Suprapubic skin (tissue), 4 donors: ENCODE results near the gene AARSD1.
A peak's percentile ranks its signal among the peaks of the same experiment; 100 is the strongest.

Experiments
- CTCF ChIP-seq, 2 donors: fragments of 200-600 bp in 1 of 2; fragments of 450-650 bp in 1 of 2; sonication (generic) in 1 of 2; IDR thresholded peaks; one replicate each; pipeline ENCODE4 v1.5.1; 2016 to 2019; ENCODE audit warnings: antibody characterized with exemption in 2 of 2, mild to moderate bottlenecking in 1 of 2, moderate library complexity in 1 of 2
- POLR2A ChIP-seq, 2 donors: fragments of 450-650 bp; IDR thresholded peaks; one replicate each; pipeline ENCODE4 v1.6.1; 2017; ENCODE audit warnings: antibody characterized with exemption in 2 of 2, mild to moderate bottlenecking in 2 of 2, moderate library complexity in 2 of 2
- POLR2AphosphoS5 ChIP-seq, 3 donors: sonication (generic); formaldehyde crosslinking; IDR thresholded peaks; one replicate each; pipeline ENCODE4 v1.6.1; 2017; ENCODE audit warnings: antibody characterized with exemption in 3 of 3

DNA sequence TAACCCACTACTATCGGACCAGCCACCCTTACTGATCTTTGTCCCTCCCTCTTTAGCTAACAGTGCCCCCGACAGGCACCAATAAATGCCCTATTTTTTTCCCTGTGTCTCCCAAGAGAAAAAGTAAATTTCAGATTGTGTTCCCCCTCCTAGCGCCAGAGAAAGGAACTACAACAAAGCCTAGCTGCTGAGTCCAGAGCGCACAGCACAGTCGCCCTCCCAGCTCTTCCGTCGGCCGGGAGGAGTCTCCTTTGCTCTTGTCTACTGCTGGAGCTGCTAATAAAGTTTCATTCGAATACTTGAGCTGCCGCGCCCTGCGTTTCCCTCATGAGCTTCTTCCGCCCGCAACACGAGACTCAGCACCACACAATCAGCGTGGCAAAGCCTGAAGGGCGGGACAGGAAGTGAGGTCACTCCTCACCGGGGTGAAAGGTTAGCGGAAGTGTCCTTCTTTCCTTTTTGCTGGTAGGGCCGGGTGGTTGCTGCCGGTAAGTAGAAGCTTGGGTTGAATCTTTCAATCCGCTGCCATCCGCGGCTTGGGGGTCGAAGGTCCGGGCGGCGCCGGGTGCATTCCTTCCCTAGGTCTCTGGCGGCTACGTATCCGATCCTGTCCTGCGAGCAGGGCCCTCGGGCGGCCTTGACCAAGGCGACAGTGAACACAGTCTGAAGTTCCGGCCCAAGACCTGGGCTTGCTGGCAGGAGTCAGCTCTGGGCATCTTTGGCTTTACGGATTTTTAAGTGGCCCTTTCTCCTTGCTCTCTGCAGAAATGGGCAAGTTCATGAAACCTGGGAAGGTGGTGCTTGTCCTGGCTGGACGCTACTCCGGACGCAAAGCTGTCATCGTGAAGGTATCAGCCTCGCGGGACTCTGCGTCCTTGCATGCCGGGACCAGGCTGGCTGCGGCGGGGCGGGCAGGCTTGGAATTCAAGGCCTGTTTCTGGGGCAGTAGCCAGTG lies 34.0 kb upstream of the AARSD1 start, which contains the start of gene RPL27:
- peak; percentile 90 to 94 for TF ChIP-seq CTCF (IDR thresholded peaks at IDR 0.05)
- TF ChIP-seq POLR2AphosphoS5 (IDR thresholded peaks at IDR 0.05): peak; percentile 85 to 99 (median 93)
- peak in 1 of 2 donors; percentile 78 for TF ChIP-seq POLR2A (IDR thresholded peaks at IDR 0.05)
